ENCODE data around the gene LTV1.
"Not testable (repeated sequence)": the region's sequence is repeated elsewhere in the genome, so short reads cannot be mapped to it uniquely, and the experiment has no call there.

Gene LTV1

GRCh38 chr6:143864234-143864633 is 21.1 kb downstream of the LTV1 start, which contains the start of gene ZC2HC1B:
Gene ZC2HC1B (plus strand): TSS chr6:143864474. CDS start chr6:143864540, 66 bp downstream.
- Histone ChIP-seq H3K4me1 (ENCODE audit: control insufficient read depth in 2 of 2, insufficient read depth in 2 of 2, low read length in 2 of 2) (no peaks in the 10 kb centered on the region), H3K9me3 (ENCODE audit: control insufficient read depth in 2 of 2, low read length in 2 of 2) (no peaks in the 10 kb centered on the region), H3K4me3 (ENCODE audit: low read length in 2 of 2) (no peak within 1 kb of the TSS), H3K27ac (ENCODE audit: low read depth in 2 of 2, low read length in 2 of 2) (no peak within 1 kb of the TSS), H3K27me3 (ENCODE audit: control insufficient read depth in 2 of 2, insufficient read depth in 2 of 2, low read length in 2 of 2) (no peaks in the 10 kb centered on the region), H3K9ac (ENCODE audit: low read depth in 1 of 2, low read length in 2 of 2) (no peak within 1 kb of the TSS), H3K36me3 (ENCODE audit: control insufficient read depth in 2 of 2, insufficient read depth in 2 of 2, low read length in 2 of 2) (peaks cover 32 to 37% of the 10 kb centered on the region in 2 donors)

DNA sequence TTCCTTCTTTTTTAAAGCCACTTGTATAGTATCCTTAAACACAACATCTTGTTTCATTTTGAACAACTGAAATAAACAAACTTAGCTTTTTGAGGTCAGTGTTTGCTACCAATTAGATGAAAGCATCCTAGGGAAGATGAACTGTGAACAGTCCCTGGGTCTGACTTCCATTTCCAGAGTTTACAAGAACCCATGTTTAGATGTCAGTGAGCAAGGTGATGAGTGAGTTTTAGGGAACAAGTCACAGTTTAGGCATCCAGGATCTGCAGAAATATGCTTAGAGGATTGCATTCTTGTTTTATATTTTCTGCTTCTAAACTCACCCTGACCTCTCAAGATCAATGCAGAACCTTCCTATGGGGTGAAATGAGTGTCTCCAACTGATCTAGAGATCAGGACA is 24.1 kb downstream of the LTV1 start:
- no peaks in the 10 kb centered on the region for H3K9me3 ChIP-seq (ENCODE audit: control insufficient read depth in 2 of 2, low read length in 2 of 2)
- no peak overlapping the region for H3K9ac ChIP-seq (ENCODE audit: low read depth in 1 of 2, low read length in 2 of 2)

GRCh38 chr6:143868808-143869207 is 25.7 kb downstream of the LTV1 start:
- H3K27ac ChIP-seq (ENCODE audit: low read depth in 2 of 2, low read length in 2 of 2); H3K4me1 ChIP-seq (ENCODE audit: control insufficient read depth in 2 of 2, insufficient read depth in 2 of 2, low read length in 2 of 2); H3K9me3 ChIP-seq (ENCODE audit: control insufficient read depth in 2 of 2, low read length in 2 of 2); H3K9ac ChIP-seq (ENCODE audit: low read depth in 1 of 2, low read length in 2 of 2); H3K27me3 ChIP-seq (ENCODE audit: control insufficient read depth in 2 of 2, insufficient read depth in 2 of 2, low read length in 2 of 2); H3K4me3 ChIP-seq (ENCODE audit: low read length in 2 of 2): not testable (repeated sequence)
- H3K36me3 ChIP-seq (ENCODE audit: control insufficient read depth in 2 of 2, insufficient read depth in 2 of 2, low read length in 2 of 2) = peaks cover 6 to 10% of the 10 kb centered on the region in 2 donors

More for the DNA sequence above, 24.1 kb downstream of the LTV1 start:
- no peak overlapping the region for H3K27ac ChIP-seq (ENCODE audit: low read depth in 2 of 2, low read length in 2 of 2)
- no peak overlapping the region for H3K4me3 ChIP-seq (ENCODE audit: low read length in 2 of 2)
- no peaks in the 10 kb centered on the region for H3K27me3 ChIP-seq (ENCODE audit: control insufficient read depth in 2 of 2, insufficient read depth in 2 of 2, low read length in 2 of 2)
- H3K36me3 ChIP-seq (ENCODE audit: control insufficient read depth in 2 of 2, insufficient read depth in 2 of 2, low read length in 2 of 2) = peaks cover 18 to 22% of the 10 kb centered on the region in 2 donors
- H3K4me1 ChIP-seq (ENCODE audit: control insufficient read depth in 2 of 2, insufficient read depth in 2 of 2, low read length in 2 of 2) = no peaks in the 10 kb centered on the region

DNA sequence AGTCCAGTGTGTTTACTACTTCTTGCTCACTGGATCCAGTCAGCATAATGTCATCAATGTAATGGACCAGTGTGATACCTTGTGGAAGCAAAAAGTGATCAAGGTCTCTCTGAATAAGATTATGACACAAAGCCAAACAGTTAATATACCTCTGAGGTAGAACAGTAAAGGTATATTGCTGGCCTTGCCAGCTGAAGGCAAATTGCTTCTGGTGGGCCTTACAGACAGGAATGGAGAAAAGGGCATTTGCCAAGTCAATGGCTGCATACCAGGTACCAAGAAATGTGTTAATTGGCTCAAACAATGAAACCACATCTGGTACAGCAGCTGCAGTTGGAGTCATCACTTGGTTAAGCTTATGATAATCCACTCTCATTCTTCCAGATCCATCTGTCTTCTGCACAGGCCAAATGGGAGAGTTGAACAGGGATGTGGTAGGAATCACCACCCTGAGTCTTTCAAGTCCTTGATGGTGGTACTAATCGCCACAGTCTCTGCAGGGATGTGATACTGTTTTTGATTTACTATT is 28.1 kb downstream of the LTV1 start:
- not testable (repeated sequence) for H3K4me3 ChIP-seq (ENCODE audit: low read length in 2 of 2); H3K27ac ChIP-seq (ENCODE audit: low read depth in 2 of 2, low read length in 2 of 2); H3K9me3 ChIP-seq (ENCODE audit: control insufficient read depth in 2 of 2, low read length in 2 of 2); H3K4me1 ChIP-seq (ENCODE audit: control insufficient read depth in 2 of 2, insufficient read depth in 2 of 2, low read length in 2 of 2); H3K36me3 ChIP-seq (ENCODE audit: control insufficient read depth in 2 of 2, insufficient read depth in 2 of 2, low read length in 2 of 2); H3K9ac ChIP-seq (ENCODE audit: low read depth in 1 of 2, low read length in 2 of 2); H3K27me3 ChIP-seq (ENCODE audit: control insufficient read depth in 2 of 2, insufficient read depth in 2 of 2, low read length in 2 of 2)

GRCh38 chr6:143872201-143872600 is 29.1 kb downstream of the LTV1 start:
- H3K27me3 ChIP-seq (ENCODE audit: control insufficient read depth in 2 of 2, insufficient read depth in 2 of 2, low read length in 2 of 2) = no peaks in the 10 kb centered on the region
- H3K4me3 ChIP-seq (ENCODE audit: low read length in 2 of 2) = no peak overlapping the region
- H3K9me3 ChIP-seq (ENCODE audit: control insufficient read depth in 2 of 2, low read length in 2 of 2) = peaks cover 0 to 2% of the 10 kb centered on the region in 2 donors
- no peak overlapping the region for H3K9ac ChIP-seq (ENCODE audit: low read depth in 1 of 2, low read length in 2 of 2)
- no peaks in the 10 kb centered on the region for H3K4me1 ChIP-seq (ENCODE audit: control insufficient read depth in 2 of 2, insufficient read depth in 2 of 2, low read length in 2 of 2)
- H3K27ac ChIP-seq (ENCODE audit: low read depth in 2 of 2, low read length in 2 of 2) = no peak overlapping the region
- H3K36me3 ChIP-seq (ENCODE audit: control insufficient read depth in 2 of 2, insufficient read depth in 2 of 2, low read length in 2 of 2) = no peaks in the 10 kb centered on the region

DNA sequence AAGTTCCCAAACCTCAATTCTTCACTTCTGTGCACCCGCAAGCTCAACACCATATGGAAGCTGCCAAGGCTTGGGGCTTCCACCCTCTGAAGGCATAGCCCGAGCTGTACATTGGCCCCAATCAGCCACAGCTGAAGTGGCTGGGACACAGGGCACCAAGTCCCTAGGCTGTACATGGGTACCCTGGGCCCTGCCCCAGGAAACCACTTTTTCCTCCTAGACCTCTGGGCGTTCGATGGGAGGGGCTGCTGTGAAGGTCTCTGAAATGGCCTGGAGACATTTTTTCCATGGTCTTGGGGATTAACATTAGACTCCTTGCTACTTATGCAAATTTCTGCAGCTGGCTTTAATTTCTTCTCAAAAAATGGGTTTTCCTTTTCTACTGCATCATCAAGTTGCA is 30.5 kb downstream of the LTV1 start:
- H3K27me3 ChIP-seq (ENCODE audit: control insufficient read depth in 2 of 2, insufficient read depth in 2 of 2, low read length in 2 of 2); H3K27ac ChIP-seq (ENCODE audit: low read depth in 2 of 2, low read length in 2 of 2); H3K4me3 ChIP-seq (ENCODE audit: low read length in 2 of 2); H3K4me1 ChIP-seq (ENCODE audit: control insufficient read depth in 2 of 2, insufficient read depth in 2 of 2, low read length in 2 of 2); H3K9ac ChIP-seq (ENCODE audit: low read depth in 1 of 2, low read length in 2 of 2); H3K9me3 ChIP-seq (ENCODE audit: control insufficient read depth in 2 of 2, low read length in 2 of 2); H3K36me3 ChIP-seq (ENCODE audit: control insufficient read depth in 2 of 2, insufficient read depth in 2 of 2, low read length in 2 of 2): not testable (repeated sequence)

DNA sequence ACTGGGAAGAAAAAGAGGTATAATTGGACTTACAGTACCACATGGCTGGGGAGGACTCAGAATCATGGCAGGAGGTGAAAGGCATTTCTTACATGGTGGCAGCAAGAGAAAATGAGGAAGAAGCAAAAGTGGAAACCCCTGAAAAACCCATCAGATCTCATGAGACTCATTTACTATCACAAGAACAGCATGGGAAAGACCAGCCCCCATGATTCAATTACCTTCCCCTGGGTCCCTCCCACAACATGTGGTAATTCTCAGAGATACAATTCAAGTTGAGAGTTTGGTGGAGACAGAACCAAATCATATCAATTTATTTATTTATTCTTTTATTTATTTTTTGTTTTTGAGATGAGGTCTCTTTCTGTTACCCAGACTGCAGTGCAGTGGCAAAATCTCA is 31.4 kb downstream of the LTV1 start:
- H3K4me1 ChIP-seq (ENCODE audit: control insufficient read depth in 2 of 2, insufficient read depth in 2 of 2, low read length in 2 of 2); H3K9me3 ChIP-seq (ENCODE audit: control insufficient read depth in 2 of 2, low read length in 2 of 2); H3K36me3 ChIP-seq (ENCODE audit: control insufficient read depth in 2 of 2, insufficient read depth in 2 of 2, low read length in 2 of 2); H3K27ac ChIP-seq (ENCODE audit: low read depth in 2 of 2, low read length in 2 of 2); H3K9ac ChIP-seq (ENCODE audit: low read depth in 1 of 2, low read length in 2 of 2); H3K27me3 ChIP-seq (ENCODE audit: control insufficient read depth in 2 of 2, insufficient read depth in 2 of 2, low read length in 2 of 2); H3K4me3 ChIP-seq (ENCODE audit: low read length in 2 of 2): not testable (repeated sequence)

- Histone ChIP-seq H3K9me3 (ENCODE audit: control insufficient read depth in 2 of 2, low read length in 2 of 2) (peaks cover 0 to 5% of the 10 kb centered on the region in 2 donors), H3K4me3 (ENCODE audit: low read length in 2 of 2) (no peak overlapping the region), H3K27ac (ENCODE audit: low read depth in 2 of 2, low read length in 2 of 2) (no peak overlapping the region), H3K27me3 (ENCODE audit: control insufficient read depth in 2 of 2, insufficient read depth in 2 of 2, low read length in 2 of 2) (no peaks in the 10 kb centered on the region), H3K36me3 (ENCODE audit: control insufficient read depth in 2 of 2, insufficient read depth in 2 of 2, low read length in 2 of 2) (no peaks in the 10 kb centered on the region), H3K4me1 (ENCODE audit: control insufficient read depth in 2 of 2, insufficient read depth in 2 of 2, low read length in 2 of 2) (no peaks in the 10 kb centered on the region), H3K9ac (ENCODE audit: low read depth in 1 of 2, low read length in 2 of 2) (no peak overlapping the region)
Measured at GRCh38 chr6:143877584-143878271, 34.6 kb downstream of the LTV1 start.

DNA sequence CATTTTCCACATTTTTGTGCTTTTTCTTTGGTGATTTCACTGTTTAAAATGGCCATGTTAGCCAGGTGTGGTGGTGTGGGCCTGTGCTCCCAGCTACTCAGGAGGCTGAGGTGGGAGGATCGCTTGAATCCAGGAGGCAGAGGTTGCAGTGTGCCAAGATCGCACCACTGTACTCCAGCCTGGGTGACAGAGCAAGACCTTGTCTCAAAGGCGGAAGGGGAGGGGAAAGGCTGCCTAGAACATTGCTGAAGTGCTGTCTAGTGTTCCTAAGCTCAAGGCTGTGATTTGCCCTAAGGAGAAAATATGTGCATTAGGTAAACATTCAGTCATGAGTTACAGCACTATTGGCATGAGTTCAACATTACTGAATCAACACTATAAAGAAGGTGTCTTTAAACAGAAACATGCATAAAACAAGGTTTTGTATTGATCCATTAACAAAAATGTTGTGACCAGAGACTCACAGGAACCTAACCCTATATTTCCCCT is 35.2 kb downstream of the LTV1 start:
- H3K27me3 ChIP-seq (ENCODE audit: control insufficient read depth in 2 of 2, insufficient read depth in 2 of 2, low read length in 2 of 2) = no peaks in the 10 kb centered on the region
- no peak overlapping the region for H3K27ac ChIP-seq (ENCODE audit: low read depth in 2 of 2, low read length in 2 of 2)
- no peak overlapping the region for H3K9ac ChIP-seq (ENCODE audit: low read depth in 1 of 2, low read length in 2 of 2)
- H3K4me3 ChIP-seq (ENCODE audit: low read length in 2 of 2) = no peak overlapping the region
- H3K36me3 ChIP-seq (ENCODE audit: control insufficient read depth in 2 of 2, insufficient read depth in 2 of 2, low read length in 2 of 2) = no peaks in the 10 kb centered on the region
- H3K4me1 ChIP-seq (ENCODE audit: control insufficient read depth in 2 of 2, insufficient read depth in 2 of 2, low read length in 2 of 2) = no peaks in the 10 kb centered on the region
- H3K9me3 ChIP-seq (ENCODE audit: control insufficient read depth in 2 of 2, low read length in 2 of 2) = peaks cover 0 to 5% of the 10 kb centered on the region in 2 donors

DNA sequence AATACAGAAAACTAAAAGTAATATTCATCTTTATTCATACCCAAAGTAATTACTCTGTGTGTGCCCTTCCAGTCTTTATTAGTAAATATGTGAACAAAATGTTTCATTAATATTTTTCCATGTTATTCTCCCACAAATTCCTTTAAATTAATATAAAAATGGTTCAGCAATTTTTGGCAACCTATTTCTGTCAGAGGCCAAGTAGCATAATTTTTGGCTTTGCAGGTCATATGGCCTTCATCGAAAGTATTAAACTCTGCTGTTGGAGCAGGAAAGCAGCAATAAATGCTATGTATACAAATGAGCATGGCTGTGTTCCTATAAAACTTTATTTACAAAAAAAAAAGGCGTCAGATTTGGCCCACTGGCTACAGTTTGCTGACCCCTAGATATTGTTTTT is 37.3 kb downstream of the LTV1 start:
- H3K27ac ChIP-seq (ENCODE audit: low read depth in 2 of 2, low read length in 2 of 2) = no peak overlapping the region
- H3K4me1 ChIP-seq (ENCODE audit: control insufficient read depth in 2 of 2, insufficient read depth in 2 of 2, low read length in 2 of 2) = no peaks in the 10 kb centered on the region
- H3K9me3 ChIP-seq (ENCODE audit: control insufficient read depth in 2 of 2, low read length in 2 of 2) = peaks cover 0 to 2% of the 10 kb centered on the region in 2 donors
- no peaks in the 10 kb centered on the region for H3K36me3 ChIP-seq (ENCODE audit: control insufficient read depth in 2 of 2, insufficient read depth in 2 of 2, low read length in 2 of 2)
- H3K9ac ChIP-seq (ENCODE audit: low read depth in 1 of 2, low read length in 2 of 2) = no peak overlapping the region
- H3K4me3 ChIP-seq (ENCODE audit: low read length in 2 of 2) = no peak overlapping the region
- no peaks in the 10 kb centered on the region for H3K27me3 ChIP-seq (ENCODE audit: control insufficient read depth in 2 of 2, insufficient read depth in 2 of 2, low read length in 2 of 2)
